Liver (tissue), 9 donors: Measurements from ENCODE around the gene TUBA4A. TPM values are rescaled to one million over a fixed set of nuclear protein-coding genes. Genes with fewer than 3 reads are reported as not detected.
A peak's percentile ranks its signal among the peaks of the same experiment; 100 is the strongest.

Experiments used
- DNase-seq: peaks from one replicate; pipeline ENCODE4 v3.0.0-alpha.2; 2017; ENCODE audit warnings: low spot score
- H3K27ac ChIP-seq, 2 donors: one replicate each; pipeline ENCODE4 v1.7.0; 2013; ENCODE audit warnings: inconsistent platforms in 2 of 2, low read length in 2 of 2, control low read depth in 1 of 2, low read depth in 1 of 2, mild to moderate bottlenecking in 1 of 2
- H3K27me3 ChIP-seq, 4 donors: one replicate each; pipeline versions ENCODE4 v1.6.1 to v1.7.0; 2013; ENCODE audit warnings: low read length in 3 of 4, inconsistent platforms in 1 of 4, mild to moderate bottlenecking in 1 of 4, moderate library complexity in 1 of 4; ENCODE audit not compliant: control insufficient read depth in 4 of 4, insufficient read depth in 4 of 4
- H3K36me3 ChIP-seq, 4 donors: one replicate each; pipeline versions ENCODE4 v1.6.1 to v1.7.0; 2013; ENCODE audit warnings: low read length in 3 of 4, mild to moderate bottlenecking in 3 of 4, low read depth in 1 of 4, moderate library complexity in 1 of 4; ENCODE audit not compliant: control insufficient read depth in 4 of 4, insufficient read depth in 3 of 4
- H3K4me1 ChIP-seq, 4 donors: one replicate each; pipeline versions ENCODE4 v1.6.1 to v1.7.0; 2013; ENCODE audit warnings: low read length in 3 of 4, mild to moderate bottlenecking in 3 of 4, moderate library complexity in 1 of 4; ENCODE audit not compliant: control insufficient read depth in 4 of 4, insufficient read depth in 4 of 4
- H3K4me3 ChIP-seq, 3 donors: one replicate each; pipeline versions ENCODE4 v1.6.1 to v1.7.0; 2013; ENCODE audit warnings: low read length in 3 of 3, control low read depth in 1 of 3, low read depth in 1 of 3, mild to moderate bottlenecking in 1 of 3
- H3K9ac ChIP-seq, 2 donors: one replicate each; pipeline ENCODE4 v1.7.0; 2013; ENCODE audit warnings: low read length in 2 of 2, mild to moderate bottlenecking in 2 of 2, moderate library complexity in 2 of 2, control low read depth in 1 of 2, low read depth in 1 of 2
- H3K9me3 ChIP-seq, 4 donors: one replicate each; pipeline versions ENCODE4 v1.6.1 to v1.7.0; 2013; ENCODE audit warnings: low read length in 3 of 4; ENCODE audit not compliant: control insufficient read depth in 4 of 4
- ATF3 ChIP-seq: IDR thresholded peaks from 2 replicates; pipeline ENCODE4 v1.6.1; 2016; ENCODE audit warnings: antibody characterized with exemption
- CTCF ChIP-seq: fragments of 150-350 bp; IDR thresholded peaks from 2 replicates; pipeline ENCODE4 v1.5.1; 2017; ENCODE audit warnings: improper control_type of control experiment, low read depth, low read length; ENCODE audit not compliant: missing input control
- EGR1 ChIP-seq, 2 donors: IDR thresholded peaks; 2 replicates each; pipeline ENCODE4 v1.6.1; 2016 to 2018; ENCODE audit warnings: antibody characterized with exemption in 2 of 2, low read depth in 2 of 2
- FOXA1 ChIP-seq: IDR thresholded peaks from 2 replicates; pipeline ENCODE4 v1.6.1; 2016; ENCODE audit warnings: antibody characterized with exemption
- FOXA2 ChIP-seq: IDR thresholded peaks from 2 replicates; pipeline ENCODE4 v1.6.1; 2016; ENCODE audit warnings: antibody characterized with exemption
- GABPA ChIP-seq, 2 donors: IDR thresholded peaks in 1 of 2; conservative IDR thresholded peaks in 1 of 2; 2 replicates each; pipeline ENCODE4 v1.6.1; 2016; ENCODE audit warnings: antibody characterized with exemption in 2 of 2, mild to moderate bottlenecking in 1 of 2, moderate library complexity in 1 of 2
- HNF4A ChIP-seq, 2 donors: conservative IDR thresholded peaks; 2 replicates each; pipeline ENCODE4 v1.6.1; 2016; ENCODE audit warnings: antibody characterized with exemption in 2 of 2, mild to moderate bottlenecking in 2 of 2
- HNF4G ChIP-seq: IDR thresholded peaks from 2 replicates; pipeline ENCODE4 v1.6.1; 2016; ENCODE audit warnings: antibody characterized with exemption
- JUND ChIP-seq, 2 donors: IDR thresholded peaks; 2 replicates each; pipeline ENCODE4 v1.6.1; 2016; ENCODE audit warnings: antibody characterized with exemption in 2 of 2
- MAX ChIP-seq: IDR thresholded peaks from 2 replicates; pipeline ENCODE4 v1.6.1; 2016; ENCODE audit warnings: antibody characterized with exemption
- NR2F2 ChIP-seq: IDR thresholded peaks from 2 replicates; pipeline ENCODE4 v1.6.1; 2016; ENCODE audit warnings: antibody characterized with exemption
- RAD21 ChIP-seq, 2 donors: IDR thresholded peaks; 2 replicates each; pipeline ENCODE4 v1.6.1; 2016; ENCODE audit warnings: antibody characterized with exemption in 2 of 2, mild to moderate bottlenecking in 2 of 2
- REST ChIP-seq: IDR thresholded peaks from 2 replicates; pipeline ENCODE4 v1.6.1; 2016; ENCODE audit warnings: antibody characterized with exemption, mild to moderate bottlenecking
- RXRA ChIP-seq, 2 donors: IDR thresholded peaks; 2 replicates each; pipeline ENCODE4 v1.6.1; 2017 to 2018; ENCODE audit warnings: antibody characterized with exemption in 2 of 2, mild to moderate bottlenecking in 1 of 2
- SP1 ChIP-seq: IDR thresholded peaks from 2 replicates; pipeline ENCODE4 v1.6.1; 2018; ENCODE audit warnings: antibody characterized with exemption, mild to moderate bottlenecking
- TAF1 ChIP-seq: conservative IDR thresholded peaks from 2 replicates; pipeline ENCODE4 v1.6.1; 2016; ENCODE audit warnings: antibody characterized with exemption, mild to moderate bottlenecking
- YY1 ChIP-seq: IDR thresholded peaks from 2 replicates; pipeline ENCODE4 v1.6.1; 2016; ENCODE audit warnings: antibody characterized with exemption, mild to moderate bottlenecking
- ZBTB33 ChIP-seq: IDR thresholded peaks from 2 replicates; pipeline ENCODE4 v1.6.1; 2016; ENCODE audit warnings: antibody characterized with exemption
- WGBS: extraction: QIAGEN DNeasy Blood & Tissue Kit; methylation state at CpG from one replicate; pipeline ENCODE4 v1.1.7; 2013; 5-methylcytosine and 5-hydroxymethylcytosine counted together
- polyA plus RNA-seq, 2 donors: library from polyadenylated mRNA; stranded (reverse) in 1 of 2; unstranded in 1 of 2; fragments of 200-250 nt in 1 of 2; fragments of >200 nt in 1 of 2; fragmentation: Nextera tagmentation in 1 of 2; extraction: Ambion mirVana in 1 of 2; gene quantifications; one replicate each; pipeline versions ENCODE4 v1.2.1 to v1.2.3, GENCODE V29; 2013 to 2015
- total RNA-seq, 2 donors: library from RNA; depleted of rRNA; stranded (reverse); fragments of >200 nt; gene quantifications; one replicate each; pipeline ENCODE4 v1.2.3, GENCODE V29; 2014
- donor health status: healthy.
- donor health status: healthy.
- donor health status: healthy.
- donor health status: healthy.
- donor health status: healthy.

TUBA4A gene
- total and polyA plus RNA-seq, 4 donors: 16.2 to 63.1 (median 31.6) TPM

GRCh38 chr2:219269362-219270054 is 15.8 kb upstream of the TUBA4A start:
- Histone ChIP-seq H3K36me3 (no peaks in the 10 kb centered on the region), H3K27ac (no peak overlapping the region), H3K4me3 (no peak overlapping the region), H3K4me1 (peaks cover 6 to 16% (median 12%) of the 10 kb centered on the region in 4 donors), H3K27me3 (no peaks in the 10 kb centered on the region), H3K9me3 (no peaks in the 10 kb centered on the region), H3K9ac (no peak overlapping the region)
- no peak for DNase-seq
- peak; percentile 85 to 88 for TF ChIP-seq HNF4A (conservative IDR thresholded peaks at IDR 0.05)
- TF ChIP-seq ATF3: no peak
- peak; percentile 79 to 85 for TF ChIP-seq RXRA (IDR thresholded peaks at IDR 0.05)
- TF ChIP-seq YY1: peak; percentile 36
- no peak for TF ChIP-seq ZBTB33
- no peak for TF ChIP-seq JUND (IDR thresholded peaks at IDR 0.05)
- no peak for TF ChIP-seq FOXA1
- TF ChIP-seq FOXA2: no peak
- TF ChIP-seq TAF1: no peak
- peak in 1 of 2 donors; percentile 45 for TF ChIP-seq RAD21 (IDR thresholded peaks at IDR 0.05)
- TF ChIP-seq SP1: peak; percentile 83
- TF ChIP-seq REST: no peak
- TF ChIP-seq NR2F2: no peak
- peak in 1 of 2 donors; percentile 20 for TF ChIP-seq GABPA (IDR thresholded peaks at IDR 0.05 in 1 of 2, conservative IDR thresholded peaks at IDR 0.05 in 1 of 2)
- peak in 1 of 2 donors; percentile 14 for TF ChIP-seq EGR1 (IDR thresholded peaks at IDR 0.05; ENCODE audit: low read depth in 2 of 2)
- peak; percentile 41 for TF ChIP-seq MAX
- TF ChIP-seq CTCF: peak; percentile 3
- peak; percentile 67 for TF ChIP-seq HNF4G
- 44% methylated on average over 8 of the region's 8 CpGs for WGBS
